LNCAP (cell line): ENCODE measurements around the gene RAX2.

Experiments
- TF ChIP-seq, protein P1 (sequence below): fragments of 450-650 bp; IDR thresholded peaks from 2 replicates; pipeline ENCODE4 v1.5.1; 2017; ENCODE audit warnings: mild to moderate bottlenecking

The RAX2 gene

DNA sequence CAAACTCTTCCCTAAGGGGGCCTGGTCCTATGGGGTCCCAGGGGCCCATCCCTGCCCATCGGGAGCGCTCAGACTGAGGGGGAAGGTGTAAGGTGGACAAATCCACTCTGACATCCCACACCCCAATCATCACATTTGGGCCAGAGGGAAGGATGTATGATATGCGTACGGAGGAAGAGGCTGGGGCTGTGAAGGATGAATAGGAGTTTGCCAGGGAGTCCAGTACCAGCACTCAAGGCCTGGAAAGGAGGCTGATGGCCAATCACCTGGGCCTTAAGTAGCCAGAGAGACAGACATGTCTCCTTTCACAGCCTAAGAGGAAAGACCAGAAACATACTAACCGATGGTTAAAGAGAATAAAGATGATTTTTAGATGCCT lies 48.9 kb downstream of the RAX2 start:
- TF ChIP-seq, protein P1, sequence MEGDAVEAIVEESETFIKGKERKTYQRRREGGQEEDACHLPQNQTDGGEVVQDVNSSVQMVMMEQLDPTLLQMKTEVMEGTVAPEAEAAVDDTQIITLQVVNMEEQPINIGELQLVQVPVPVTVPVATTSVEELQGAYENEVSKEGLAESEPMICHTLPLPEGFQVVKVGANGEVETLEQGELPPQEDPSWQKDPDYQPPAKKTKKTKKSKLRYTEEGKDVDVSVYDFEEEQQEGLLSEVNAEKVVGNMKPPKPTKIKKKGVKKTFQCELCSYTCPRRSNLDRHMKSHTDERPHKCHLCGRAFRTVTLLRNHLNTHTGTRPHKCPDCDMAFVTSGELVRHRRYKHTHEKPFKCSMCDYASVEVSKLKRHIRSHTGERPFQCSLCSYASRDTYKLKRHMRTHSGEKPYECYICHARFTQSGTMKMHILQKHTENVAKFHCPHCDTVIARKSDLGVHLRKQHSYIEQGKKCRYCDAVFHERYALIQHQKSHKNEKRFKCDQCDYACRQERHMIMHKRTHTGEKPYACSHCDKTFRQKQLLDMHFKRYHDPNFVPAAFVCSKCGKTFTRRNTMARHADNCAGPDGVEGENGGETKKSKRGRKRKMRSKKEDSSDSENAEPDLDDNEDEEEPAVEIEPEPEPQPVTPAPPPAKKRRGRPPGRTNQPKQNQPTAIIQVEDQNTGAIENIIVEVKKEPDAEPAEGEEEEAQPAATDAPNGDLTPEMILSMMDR = no peak

DNA sequence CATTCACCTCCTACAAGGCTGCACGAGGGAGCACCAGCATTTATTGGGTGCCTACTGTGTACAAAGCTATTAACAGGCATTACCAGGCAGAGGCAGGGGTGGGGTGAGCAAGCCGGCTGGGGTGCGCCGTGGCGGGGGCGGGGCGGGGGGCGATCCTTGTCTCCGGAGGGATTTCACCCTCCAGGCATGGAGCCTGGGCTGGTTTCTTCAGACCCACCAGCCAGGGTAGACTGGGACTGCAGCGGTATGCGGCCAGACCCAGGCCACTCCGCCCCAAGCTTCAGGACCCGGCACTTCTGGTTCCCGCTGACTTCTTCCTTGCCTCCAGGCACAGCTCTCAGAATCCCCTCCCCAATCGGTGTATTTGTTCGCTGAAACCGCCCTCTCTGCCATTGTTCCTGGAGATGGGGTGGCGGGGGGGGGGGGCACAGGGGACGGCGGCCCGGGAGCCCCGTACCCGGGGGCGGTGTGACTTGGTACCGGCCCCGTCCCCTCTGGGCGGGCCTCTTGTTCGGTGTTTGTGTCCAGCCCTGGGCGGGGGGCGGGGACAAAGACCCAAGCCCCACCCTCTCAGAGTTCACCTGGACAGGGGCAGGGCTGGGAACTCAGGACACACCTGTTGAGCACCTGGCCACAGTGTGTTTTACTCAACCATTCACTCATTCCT lies 49.5 kb downstream of the RAX2 start:
- TF ChIP-seq, protein P1 = no peak

DNA sequence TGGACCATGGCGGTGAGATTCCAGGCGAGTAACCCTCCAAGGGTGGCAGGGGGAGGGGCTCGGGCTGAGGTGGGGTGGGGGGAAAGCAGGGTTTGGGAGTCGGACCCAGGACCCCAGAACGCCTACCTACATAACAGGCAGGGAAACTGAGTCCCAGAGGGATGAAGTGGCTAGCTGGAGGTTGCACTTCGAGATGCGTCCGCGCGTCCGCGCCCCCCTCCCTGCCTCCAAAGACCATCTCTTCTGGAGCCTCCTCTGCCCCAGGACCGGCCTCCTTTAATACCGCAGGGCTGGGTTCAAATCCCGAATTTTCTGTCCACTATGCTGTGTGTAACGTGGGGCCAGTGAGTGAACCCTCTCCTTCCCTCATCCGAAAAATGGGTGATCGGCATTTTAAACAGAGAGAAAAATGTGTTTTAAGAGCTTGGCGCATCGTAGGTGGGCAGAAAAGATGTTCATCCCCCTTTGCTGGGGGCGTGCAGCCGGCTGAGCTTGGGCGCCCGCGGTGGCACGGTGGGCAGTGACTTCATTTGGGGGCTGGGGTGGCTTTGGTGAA lies 50.1 kb downstream of the RAX2 start:
- TF ChIP-seq, protein P1 = no peak

DNA sequence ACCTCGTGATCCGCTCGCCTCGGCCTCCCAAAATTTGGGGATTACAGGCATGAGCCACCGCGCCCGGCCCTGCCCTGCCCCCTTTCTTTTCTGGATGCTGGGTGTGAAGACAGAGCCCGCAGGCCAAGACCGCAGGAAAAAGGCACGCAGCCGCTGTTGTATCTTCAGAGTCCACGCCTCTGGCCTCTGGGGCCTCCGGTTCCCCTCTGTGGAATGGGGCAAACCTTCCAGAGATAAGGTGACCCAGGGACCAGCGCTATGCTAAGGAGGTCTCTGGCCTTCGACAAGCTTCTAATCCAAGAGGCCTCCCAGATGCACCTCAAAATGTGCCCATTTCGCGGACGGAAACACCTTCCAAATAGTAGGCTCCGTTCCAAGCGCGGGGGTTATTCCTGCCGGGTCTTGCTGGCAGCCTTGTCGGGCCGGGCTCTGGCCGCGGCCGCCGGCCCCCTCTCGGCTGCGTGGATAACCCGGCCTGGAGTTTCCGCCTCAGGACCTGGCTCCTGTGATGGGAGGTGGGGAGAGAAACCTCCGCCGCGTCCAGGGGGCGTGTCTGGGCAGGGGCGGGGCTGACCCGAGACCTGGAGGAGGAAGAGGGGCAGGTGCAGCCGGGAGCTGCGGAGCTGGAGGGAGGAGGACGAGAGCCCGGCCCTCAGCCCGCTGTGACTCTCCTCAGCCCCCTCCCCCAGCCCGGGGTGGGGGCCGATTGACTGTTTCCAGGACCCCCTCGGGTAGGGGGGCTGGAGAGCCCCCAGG lies 50.7 kb downstream of the RAX2 start:
- TF ChIP-seq, protein P1 = no peak

DNA sequence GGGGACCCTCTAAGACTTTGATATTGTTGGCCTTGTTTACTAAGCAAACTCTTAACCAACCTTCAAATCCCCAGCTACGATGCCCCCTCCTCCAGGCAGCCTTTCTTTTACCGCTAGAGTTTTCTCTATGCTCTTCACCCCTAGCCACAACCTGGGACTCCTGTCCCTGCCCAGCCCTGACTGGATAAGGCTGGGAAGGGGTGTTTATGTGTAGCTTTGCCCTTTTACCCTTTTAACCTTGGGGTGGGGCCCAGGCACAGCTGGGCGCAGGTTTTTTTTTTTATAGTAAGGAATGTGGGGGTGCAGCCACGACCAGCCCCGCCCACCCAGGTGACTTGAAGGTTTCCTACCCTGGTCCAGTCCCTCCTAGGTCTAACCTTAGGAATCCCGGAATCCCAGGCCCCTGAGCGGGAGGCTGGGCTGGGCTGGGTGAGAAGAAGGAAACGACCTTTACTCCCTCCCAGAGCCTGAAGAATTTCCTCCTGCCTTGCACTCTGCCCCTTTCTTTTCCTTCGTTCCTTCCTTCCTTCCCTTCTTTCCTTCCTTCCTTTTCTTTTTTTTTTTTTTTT lies 51.6 kb downstream of the RAX2 start:
- TF ChIP-seq, protein P1 = no peak

DNA sequence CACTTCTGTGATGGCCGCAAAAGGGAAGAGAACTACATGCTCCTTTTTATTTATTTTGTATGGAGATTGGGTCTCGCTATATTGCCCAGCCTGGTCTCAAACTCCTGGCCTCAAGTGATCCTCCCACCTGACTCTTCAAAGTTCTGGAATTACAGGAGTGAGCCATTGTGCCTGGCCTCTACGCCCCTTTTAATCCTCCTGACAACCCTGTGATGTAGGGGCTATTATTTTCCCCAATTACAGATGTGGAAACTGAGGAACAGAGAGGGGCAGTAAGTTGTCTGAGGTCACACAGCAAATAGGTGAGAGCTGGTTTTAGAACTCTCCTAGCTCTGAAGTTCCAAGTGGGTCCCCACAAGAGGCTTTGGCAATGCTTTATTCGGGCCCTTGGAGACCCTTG lies 52.2 kb downstream of the RAX2 start:
- TF ChIP-seq, protein P1 = no peak
